ENCODE measurements around the gene DNM1L. TPM values are rescaled to one million over a fixed set of nuclear protein-coding genes. Genes with fewer than 3 reads are reported as not detected.
A peak's percentile ranks its signal among the peaks of the same experiment; 100 is the strongest.

The DNM1L gene
- total RNA-seq, 1 donor from 2014 or later = 53.5 TPM

DNA sequence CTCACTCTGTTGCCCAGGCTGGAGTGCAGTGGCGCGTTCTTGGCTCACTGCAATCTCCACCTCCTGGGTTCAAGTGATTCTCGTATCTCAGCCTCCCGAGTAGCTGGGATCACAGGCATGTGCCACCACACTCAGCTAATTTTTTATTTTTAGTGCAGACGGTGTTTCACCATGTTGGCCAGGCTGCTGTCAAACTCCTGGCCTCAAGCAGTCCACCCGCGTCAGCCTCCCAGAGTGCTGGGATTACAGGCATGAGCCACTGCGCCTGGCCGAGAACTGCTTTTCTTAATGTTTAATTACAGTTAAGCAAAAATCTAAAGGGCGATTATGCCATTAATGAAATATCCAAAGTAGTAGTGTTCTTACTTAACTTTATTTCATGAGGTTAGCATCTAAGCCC is 63.0 kb downstream of the DNM1L start:
- ATAC-seq (no peak), DNase-seq (ENCODE audit: missing footprints) (no peak)
- intact Hi-C loops (cut with DNase I) = no loop called here

DNA sequence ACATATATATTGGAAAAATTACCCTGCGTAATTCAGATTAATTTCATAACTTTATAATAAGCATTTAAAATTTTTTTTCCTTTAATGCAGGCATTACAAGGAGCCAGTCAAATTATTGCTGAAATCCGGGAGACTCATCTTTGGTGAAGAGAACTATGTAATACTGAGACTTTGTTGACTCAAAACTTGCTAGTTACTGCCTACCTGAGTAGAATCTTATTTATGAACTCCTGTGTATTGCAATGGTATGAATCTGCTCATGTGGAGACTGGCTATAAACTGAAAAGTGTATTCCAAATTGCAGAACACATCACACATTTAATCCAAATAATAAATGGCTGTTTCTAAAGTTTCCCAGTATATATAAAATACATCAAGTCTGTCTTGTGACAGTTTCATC is 64.2 kb downstream of the DNM1L start:
- intact Hi-C loops (cut with DNase I) = no loop called here

DNA sequence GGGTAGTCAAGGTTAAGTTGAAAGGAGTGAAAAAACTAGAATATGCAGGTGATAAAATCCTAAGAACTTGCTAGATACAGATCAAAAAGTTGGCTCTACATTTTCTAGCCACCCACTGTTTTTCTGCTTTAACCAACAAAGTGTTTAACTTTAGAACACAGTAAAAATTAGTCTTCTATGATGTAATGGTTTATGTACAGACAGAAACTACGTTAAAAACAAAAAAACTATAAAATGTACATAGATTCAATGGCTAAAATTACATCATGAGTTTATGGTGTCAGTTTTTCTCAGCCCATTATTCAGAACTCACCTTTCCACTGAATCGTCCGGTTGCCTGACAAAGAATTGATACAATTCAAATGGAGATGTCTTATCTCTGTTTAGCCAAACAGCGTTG is 74.5 kb downstream of the DNM1L start:
- DNase-seq (ENCODE audit: missing footprints) (no peak), ATAC-seq (no peak)
- intact Hi-C loops (cut with DNase I) = no loop called here

More for the DNA sequence above, 64.2 kb downstream of the DNM1L start:
- no peak for ATAC-seq
- DNase-seq (ENCODE audit: missing footprints) = no peak

DNA sequence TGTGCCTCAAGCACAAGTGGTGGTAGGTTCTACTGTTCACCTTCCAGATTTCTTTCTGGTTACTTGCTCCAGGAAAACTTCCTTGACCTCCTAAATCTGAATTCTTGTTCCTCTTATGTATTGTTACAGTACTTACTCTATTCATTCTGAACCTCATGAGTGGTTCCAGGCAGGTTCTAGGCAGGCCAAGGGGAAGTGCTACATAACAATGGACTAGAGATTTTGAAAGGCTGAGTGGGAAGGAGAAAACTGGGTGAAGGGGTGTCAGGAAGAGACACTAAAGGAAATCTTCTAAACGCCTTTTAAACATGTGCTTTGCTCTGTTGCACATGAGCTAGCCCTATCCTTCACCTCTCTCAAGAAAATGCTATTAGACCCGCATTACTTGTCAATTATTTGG is 75.0 kb downstream of the DNM1L start:
- DNase-seq (ENCODE audit: missing footprints) (no peak), ATAC-seq (no peak)
- intact Hi-C loops (cut with DNase I) = no loop called here

DNA sequence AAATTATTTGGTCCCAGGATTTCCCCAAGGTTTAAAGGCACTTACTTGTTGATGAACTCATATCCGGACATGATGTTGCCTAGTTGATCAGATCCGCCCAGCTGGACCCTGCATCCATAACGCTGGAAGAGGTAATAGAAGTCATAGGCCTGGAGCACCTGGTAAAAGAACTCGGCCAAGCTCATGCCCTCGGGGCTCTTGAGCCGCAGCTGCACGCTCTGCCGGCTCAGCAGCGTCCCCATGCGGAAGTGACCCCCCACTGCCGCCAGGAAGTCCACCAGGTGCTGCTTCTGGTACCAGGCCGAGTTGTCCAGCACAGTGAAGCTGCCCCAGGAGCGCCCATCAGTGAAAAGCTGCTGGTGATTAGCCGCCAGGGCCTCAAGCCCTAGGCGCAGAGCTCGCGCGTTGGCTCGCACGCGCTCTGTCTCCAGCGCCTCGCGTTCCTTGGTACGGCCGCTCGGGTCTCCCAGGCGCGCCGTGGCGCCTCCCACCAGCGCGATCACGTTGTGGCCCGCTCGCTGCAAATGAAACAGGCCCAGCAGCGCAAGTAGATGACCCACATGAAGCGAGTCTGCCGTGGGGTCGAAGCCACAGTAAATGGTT is 76.1 kb downstream of the DNM1L start:
- peak; percentile 58 for ATAC-seq
- DNase-seq (ENCODE audit: missing footprints) = peak; percentile 77
- intact Hi-C loops (cut with DNase I) = no loop called here

DNA sequence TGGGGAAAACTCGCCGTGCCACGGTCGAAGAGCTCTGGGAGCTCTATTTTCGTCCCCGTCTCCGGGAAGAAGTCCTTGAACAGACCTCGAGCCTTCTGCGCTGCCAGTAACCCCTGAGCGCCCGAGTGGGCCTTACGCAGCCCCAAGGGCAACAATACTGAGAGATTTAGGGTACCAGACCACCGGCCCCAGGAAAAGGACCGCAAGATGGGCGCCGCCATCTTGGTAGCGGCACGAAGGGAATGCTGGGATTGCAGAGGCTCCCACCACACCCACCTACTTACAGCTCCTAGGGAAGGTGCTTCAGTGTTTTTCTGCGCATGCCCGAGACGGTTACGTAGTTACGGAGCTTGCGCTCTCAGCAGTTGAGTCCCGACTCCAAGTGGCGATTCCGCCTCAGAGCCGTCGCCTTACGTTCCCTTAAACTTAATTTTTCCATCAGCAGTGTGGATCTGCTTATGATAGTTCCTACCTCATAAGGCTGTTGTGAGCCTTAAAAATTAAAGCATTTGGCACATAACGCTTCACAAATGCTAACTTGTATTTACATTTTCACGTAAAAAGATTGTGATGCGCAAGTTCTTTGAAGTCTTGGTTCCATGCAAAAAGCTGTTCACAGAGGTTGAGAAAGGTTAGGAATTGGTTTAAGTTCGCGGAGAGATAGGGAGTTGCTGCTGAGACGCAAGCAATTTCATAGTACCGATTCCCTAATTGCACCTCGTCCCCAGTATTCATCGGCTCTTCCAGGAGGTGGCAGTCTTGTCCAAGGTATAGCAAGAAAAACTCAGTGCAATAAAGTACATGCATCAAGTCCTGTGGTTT is 76.8 kb downstream of the DNM1L start, which contains the start of gene YARS2:
YARS2 (minus strand) TSS at position 244 of the 822 bp plus-strand sequence; CDS start at position 221, 23 bp downstream.
- DNase-seq (ENCODE audit: missing footprints) (peak; percentile 96), ATAC-seq (peak; percentile 100)
- intact Hi-C loops (cut with DNase I) = loop anchor here (1.0 kb wide), 2 partner anchors 163 to 1266 kb away; partner anchors contain the start of gene ALG10

DNA sequence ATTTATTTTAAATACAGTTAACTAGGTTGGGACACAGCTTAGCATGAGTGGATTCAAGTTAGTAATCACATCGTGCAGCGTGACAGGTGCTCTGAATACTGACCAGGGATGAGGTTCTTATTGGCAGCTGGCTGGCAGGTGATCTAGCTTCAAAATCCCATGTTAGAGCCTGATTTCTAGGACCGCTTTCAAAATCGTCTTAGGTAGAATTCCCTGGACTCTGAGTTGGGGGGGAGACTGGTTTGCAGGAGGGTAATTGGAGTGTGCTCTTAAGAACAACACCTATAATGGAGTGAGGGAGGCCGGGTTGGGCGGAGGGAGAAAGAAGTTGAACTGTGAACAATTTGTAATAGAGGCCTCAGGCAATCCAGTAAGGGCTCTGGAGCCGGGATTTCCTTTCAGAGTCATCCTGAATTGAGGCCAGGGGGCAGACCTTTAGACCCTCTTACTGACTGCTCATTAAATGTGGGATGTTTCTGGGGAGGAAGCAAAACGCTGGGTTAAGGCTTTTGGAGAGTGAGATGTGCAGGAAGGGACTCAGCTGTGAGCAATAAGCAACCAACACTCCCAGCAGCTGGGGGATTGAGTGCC is 77.5 kb downstream of the DNM1L start:
- DNase-seq (ENCODE audit: missing footprints) = no peak
- no peak for ATAC-seq
- intact Hi-C loops (cut with DNase I) = loop anchor here (1.0 kb wide), 2 partner anchors 163 to 1266 kb away; partner anchors contain the start of gene ALG10

DNA sequence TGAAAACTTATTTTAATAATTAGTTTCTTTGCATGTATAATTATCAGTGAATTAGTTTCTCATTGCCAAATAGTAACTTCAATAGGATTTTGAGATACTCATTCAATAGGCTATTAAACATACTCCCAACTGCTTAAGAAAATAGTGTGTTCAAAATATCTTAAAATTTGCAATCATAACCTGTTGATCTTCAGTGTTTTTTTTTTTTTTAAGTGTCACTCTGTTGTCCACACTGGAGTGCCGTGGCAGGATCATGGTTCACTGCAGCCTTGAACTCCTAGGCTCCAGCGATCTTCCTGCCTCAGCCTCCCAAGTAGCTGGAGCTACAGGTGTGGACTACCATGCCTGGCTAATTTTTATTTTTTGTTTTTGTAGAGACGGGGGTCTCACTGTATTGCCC is 78.1 kb downstream of the DNM1L start:
- intact Hi-C loops (cut with DNase I) = no loop called here
- no peak for ATAC-seq
- DNase-seq (ENCODE audit: missing footprints) = no peak

DNA sequence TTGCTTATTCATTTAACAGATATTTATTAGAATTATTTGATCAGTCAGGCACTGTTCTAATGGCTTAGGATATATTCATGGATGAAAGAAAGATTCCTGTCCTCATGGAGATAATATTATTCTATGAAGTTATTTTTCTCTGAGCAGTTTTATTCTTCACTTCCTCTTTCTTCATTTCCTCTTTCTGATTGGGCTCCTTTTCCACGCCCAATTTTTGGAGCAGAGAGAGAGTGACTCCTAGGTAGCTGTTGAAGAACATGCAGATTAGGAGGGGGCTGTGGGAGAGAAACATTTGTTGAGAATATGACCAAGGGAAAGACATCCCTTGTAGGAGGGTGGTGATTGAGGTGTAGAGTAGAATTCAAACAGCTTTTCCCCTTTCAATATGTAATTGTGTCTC is 82.6 kb downstream of the DNM1L start:
- ATAC-seq (no peak), DNase-seq (ENCODE audit: missing footprints) (no peak)
- intact Hi-C loops (cut with DNase I) = no loop called here

DNA sequence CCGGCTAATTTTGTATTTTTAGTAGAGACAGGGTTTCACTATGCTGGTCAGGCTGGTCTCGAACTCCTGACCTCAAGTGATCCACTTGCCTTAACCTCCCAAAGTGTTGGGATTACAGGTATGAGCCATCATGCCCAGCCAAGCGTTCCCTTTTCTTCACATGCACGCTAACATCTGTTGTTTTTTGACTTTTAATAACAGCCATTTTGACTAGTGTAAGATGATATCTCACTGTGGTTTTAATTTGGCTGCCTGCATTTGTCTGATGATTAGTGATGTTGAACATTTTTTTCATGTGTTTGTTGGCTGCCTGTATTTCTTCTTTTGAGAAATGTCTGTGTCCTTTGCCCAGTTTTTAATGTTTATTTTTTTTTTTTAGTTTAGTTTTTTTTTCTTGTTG is 86.8 kb downstream of the DNM1L start:
- ATAC-seq = no peak
- DNase-seq (ENCODE audit: missing footprints) = no peak
- intact Hi-C loops (cut with DNase I) = no loop called here

DNA sequence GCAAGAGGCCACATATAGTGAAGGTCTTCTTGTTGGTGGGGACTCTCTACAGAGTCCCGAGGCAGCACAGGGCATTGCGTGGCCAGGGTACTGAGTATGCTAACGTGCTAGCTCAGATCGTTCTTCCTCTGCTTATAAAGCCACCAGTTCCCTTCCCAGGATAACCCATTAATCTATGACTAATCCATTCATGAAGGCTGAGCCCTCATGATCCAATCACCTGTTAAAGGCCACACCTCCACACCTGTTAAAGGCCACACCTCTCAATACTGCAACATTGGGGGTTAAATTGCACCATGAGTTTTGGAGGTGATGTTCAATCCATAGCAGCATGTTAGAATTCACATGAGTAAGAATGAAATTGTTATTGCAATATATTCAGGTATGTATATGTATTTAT is 89.4 kb downstream of the DNM1L start:
- DNase-seq (ENCODE audit: missing footprints) = no peak
- intact Hi-C loops (cut with DNase I) = no loop called here
- ATAC-seq = no peak

DNA sequence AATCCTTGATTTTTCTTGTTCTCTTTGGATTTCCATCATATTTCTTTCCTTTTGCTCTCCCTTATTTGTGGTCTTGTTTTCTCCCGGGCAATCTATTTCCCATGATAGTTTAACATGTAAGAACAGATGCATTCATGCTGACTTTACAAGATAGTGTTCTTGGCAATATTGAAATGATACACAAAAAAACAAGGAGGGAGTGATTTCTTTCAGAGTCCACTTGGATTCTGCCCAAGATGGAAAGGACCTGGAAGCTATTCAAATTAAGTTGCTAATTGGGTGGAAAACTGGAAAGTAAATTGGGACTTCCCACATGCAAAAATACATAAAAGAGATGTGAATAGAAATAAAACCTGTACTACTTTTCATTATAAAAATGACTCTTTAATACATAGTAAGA is 91.0 kb downstream of the DNM1L start:
- ATAC-seq = no peak
- DNase-seq (ENCODE audit: missing footprints) = no peak
- intact Hi-C loops (cut with DNase I) = no loop called here

DNA sequence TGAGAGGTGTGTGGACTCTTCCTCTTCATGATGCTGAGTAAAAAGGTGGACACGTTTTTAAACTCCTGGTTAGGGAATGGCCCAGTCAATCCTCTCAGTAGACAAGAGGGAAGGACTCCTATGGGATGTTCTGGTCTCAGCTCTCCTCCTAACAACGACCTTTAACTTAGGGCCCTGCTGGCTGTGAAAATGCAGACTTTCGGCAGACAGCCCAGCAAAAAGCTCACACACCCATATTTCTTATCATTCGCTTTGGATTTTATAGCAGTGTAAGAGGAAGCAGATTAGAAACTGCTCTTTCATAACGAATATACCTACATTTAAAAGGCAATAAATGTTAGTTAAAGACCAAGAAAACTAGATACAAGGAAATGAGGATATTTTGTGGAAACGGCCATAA is 94.6 kb downstream of the DNM1L start:
- intact Hi-C loops (cut with DNase I) = no loop called here
- ATAC-seq (no peak), DNase-seq (ENCODE audit: missing footprints) (no peak)

DNA sequence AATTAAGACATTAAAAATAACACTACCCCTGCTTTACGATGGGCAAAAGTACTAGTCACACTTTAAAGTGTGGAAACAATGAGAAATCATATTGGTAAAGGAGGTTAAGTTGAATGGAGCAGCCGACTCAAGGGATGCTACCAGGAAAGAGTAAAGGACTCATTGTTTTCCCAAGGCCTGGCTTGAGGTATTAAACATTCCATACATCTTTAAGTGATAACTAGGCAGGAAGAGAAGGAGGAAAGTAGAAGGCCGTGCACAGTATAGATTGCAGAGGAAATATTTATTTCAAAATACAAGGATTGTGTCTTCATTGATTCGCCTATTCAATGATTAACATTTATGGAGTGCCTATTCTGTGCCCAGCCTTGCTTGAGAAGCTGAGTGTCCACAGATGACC is 97.2 kb downstream of the DNM1L start:
- DNase-seq (ENCODE audit: missing footprints) = no peak
- no peak for ATAC-seq
- intact Hi-C loops (cut with DNase I) = no loop called here

DNA sequence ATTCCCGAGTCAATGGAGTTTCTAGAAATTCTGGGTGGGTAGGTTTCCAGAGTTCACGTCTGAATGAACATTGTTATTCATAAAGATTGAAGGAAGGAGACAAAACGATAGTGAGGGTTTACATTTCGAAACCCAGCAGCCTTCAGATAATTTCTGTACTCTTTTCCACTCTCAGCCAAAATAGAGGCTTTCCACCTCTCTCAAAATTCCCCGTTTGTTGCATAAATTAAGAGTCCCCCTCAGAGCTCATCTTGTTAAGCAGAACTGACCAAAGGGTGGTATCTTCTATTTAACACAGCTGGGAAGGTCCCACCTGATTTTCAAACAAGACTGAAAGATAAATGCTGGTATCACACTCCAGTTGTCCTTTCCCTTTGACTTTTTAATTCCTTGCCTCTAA is 98.1 kb downstream of the DNM1L start:
- intact Hi-C loops (cut with DNase I) = no loop called here
- ATAC-seq (no peak), DNase-seq (ENCODE audit: missing footprints) (no peak)

DNA sequence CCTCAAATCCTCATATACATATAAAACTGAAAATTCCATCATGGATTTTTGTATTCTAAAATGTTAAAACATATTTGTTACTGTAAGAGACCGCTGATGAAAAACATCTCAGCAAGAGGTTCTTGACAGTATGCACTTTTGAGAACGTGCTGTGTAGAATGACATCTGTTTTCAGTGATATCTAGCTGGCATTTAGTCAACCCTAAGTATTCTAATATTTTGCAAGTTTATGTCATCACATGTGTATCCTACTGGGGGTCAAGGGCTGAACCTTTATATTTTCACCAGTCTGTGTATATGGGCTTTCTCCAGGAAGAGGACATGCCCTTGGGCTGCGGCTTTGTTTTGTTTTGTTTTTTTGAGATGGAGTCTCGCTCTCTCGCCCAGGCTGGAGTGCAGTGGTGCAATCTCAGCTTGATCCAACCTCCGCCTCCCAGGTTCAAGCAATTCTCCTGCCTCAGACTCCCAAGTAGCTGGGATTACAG is 98.6 kb downstream of the DNM1L start:
- no peak for ATAC-seq
- no peak for DNase-seq (ENCODE audit: missing footprints)
- intact Hi-C loops (cut with DNase I) = no loop called here

DNA sequence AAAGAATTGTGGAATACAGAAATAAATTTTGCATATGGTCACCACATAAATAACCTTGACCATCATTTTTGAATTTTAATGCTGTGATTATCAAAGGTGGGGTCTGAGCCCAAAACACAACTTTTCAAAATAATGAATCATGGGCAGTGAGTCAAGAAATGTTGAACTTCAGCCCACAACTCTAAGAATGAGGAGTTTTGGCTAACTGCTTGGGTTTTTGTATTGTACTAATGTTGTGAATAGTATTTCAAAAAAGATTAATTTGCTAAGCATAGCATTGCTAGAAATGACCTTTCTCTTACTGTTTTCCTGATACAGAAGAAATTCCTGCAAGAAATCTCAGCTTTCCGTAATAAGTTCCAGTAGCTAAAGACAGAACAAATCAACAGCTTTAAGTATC is 101.0 kb downstream of the DNM1L start:
- ATAC-seq = no peak
- intact Hi-C loops (cut with DNase I) = loop anchor here (10.0 kb wide), 1 partner anchor 115 kb away; the partner anchor contains the start of gene PKP2
- DNase-seq (ENCODE audit: missing footprints) = no peak

DNA sequence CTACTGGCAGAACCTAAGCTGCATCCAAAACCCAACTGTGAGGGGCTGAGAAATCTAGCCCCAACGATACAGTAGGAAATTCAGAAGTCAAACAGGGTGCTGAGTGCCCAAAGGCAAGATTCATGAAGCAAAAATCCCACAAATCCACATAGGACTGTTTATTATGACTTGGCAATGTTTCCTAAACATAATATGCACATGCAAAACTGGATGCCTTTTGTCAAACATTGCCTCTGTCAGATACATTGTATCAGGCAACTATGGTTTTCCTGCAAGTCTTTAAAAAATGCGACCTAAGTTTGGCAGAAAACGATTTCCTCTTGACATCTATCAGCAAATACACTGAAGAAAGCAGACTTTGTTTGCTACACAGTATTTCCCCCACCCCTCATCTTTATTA is 103.9 kb downstream of the DNM1L start:
- DNase-seq (ENCODE audit: missing footprints) (no peak), ATAC-seq (no peak)
- intact Hi-C loops (cut with DNase I) = loop anchor here (10.0 kb wide), 1 partner anchor 112 kb away; the partner anchor contains the start of gene PKP2

DNA sequence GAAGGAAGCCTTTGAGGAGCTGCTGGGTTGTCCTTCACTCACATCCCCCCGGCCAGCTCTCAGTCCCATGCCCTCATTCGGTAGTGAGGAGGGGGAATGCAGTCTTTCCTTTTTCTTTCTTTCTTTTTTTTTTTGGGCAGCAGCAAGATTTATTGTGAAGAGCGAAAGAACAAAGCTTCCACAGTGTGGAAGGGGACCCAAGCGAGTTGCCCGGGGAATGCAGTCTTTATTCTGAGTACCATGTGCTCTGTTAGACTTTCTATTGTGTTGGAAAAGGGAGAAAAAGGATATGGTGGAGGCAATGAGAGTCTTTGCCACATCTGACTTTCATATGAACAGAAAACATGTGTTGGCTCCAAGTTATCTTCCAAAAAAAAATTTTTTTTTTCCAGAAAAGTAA is 106.5 kb downstream of the DNM1L start:
- intact Hi-C loops (cut with DNase I) = loop anchor here (10.0 kb wide), 1 partner anchor 109 kb away; the partner anchor contains the start of gene PKP2
- DNase-seq (ENCODE audit: missing footprints) = no peak
- no peak for ATAC-seq

DNA sequence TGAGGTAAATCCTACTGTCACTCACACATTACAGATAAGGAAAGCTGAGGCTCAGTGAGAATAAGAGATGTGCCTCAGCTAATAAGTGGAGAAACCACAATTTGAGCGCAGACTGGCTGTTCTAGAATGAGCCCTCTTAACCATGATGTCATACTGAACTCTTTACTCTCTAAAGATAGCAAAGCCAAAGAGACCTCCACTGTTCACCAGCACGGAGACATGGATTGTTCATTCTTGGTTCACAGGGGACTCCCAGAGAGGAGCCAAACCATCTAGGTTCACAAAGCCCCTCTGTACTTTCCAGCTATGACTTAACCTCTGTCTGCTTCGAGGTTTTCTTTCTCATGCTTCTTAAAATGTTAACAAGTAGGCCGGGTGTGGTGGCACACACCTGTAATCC is 109.3 kb downstream of the DNM1L start:
- intact Hi-C loops (cut with DNase I) = loop anchor here (10.0 kb wide), 1 partner anchor 106 kb away; the partner anchor contains the start of gene PKP2
- ATAC-seq (no peak), DNase-seq (ENCODE audit: missing footprints) (no peak)

All from Right ventricle myocardium inferior (tissue), 1 donor.